ENCODE data around the gene COQ10B. TPM values are rescaled to one million over a fixed set of nuclear protein-coding genes. Genes with fewer than 3 reads are reported as not detected.

The COQ10B gene
- total RNA-seq, 1 donor from 2014 or later: 19.1 TPM

- intact Hi-C loops (cut with DNase I): loop anchor here (10.0 kb wide), 1 partner anchor 206 kb away; the partner anchor contains the start of gene MARS2
- DNase-seq (ENCODE audit: low spot score) (no peak), ATAC-seq (no peak)
Measured at GRCh38 chr2:197498235-197498936, 45.0 kb downstream of the COQ10B start.

GRCh38 chr2:197498937-197499593 lies 45.7 kb downstream of the COQ10B start:
- intact Hi-C loops (cut with DNase I): loop anchor here (10.0 kb wide), 1 partner anchor 206 kb away; the partner anchor contains the start of gene MARS2
- DNase-seq (ENCODE audit: low spot score) (peak; percentile 75), ATAC-seq (peak; percentile 2)

GRCh38 chr2:197499594-197500502 lies 46.5 kb downstream of the COQ10B start, which contains the start of the genes HSPD1 and HSPE1:
Gene HSPD1, minus strand, starts transcription at chr2:197499840. Its CDS starts 992 bp downstream, at chr2:197498848.
Gene HSPE1, plus strand, starts transcription at chr2:197500379. Its CDS starts 58 bp downstream, at chr2:197500437.
- intact Hi-C loops (cut with DNase I): loop anchor here (10.0 kb wide), 1 partner anchor 205 kb away; the partner anchor contains the start of gene MARS2
- peak; percentile 99 for DNase-seq (ENCODE audit: low spot score)
- peak; percentile 98 for ATAC-seq

- intact Hi-C loops (cut with DNase I): no loop called here
- ATAC-seq (peak; percentile 2), DNase-seq (ENCODE audit: low spot score) (no peak)
Measured at GRCh38 chr2:197500503-197501131, 47.3 kb downstream of the COQ10B start.

- ATAC-seq (no peak), DNase-seq (ENCODE audit: low spot score) (no peak)
- intact Hi-C loops (cut with DNase I): no loop called here
Measured at GRCh38 chr2:197502201-197502600, 48.8 kb downstream of the COQ10B start.

- ATAC-seq: no peak
- no peak for DNase-seq (ENCODE audit: low spot score)
- intact Hi-C loops (cut with DNase I): no loop called here
Measured at GRCh38 chr2:197502685-197503084, 49.3 kb downstream of the COQ10B start.

- no peak for DNase-seq (ENCODE audit: low spot score)
- no peak for ATAC-seq
- intact Hi-C loops (cut with DNase I): no loop called here
Measured at GRCh38 chr2:197504000-197504399, 50.6 kb downstream of the COQ10B start.

GRCh38 chr2:197504512-197504911 lies 51.2 kb downstream of the COQ10B start:
- intact Hi-C loops (cut with DNase I): no loop called here
- DNase-seq (ENCODE audit: low spot score) (no peak), ATAC-seq (no peak)

GRCh38 chr2:197506658-197507057 lies 53.3 kb downstream of the COQ10B start:
- DNase-seq (ENCODE audit: low spot score): no peak
- intact Hi-C loops (cut with DNase I): no loop called here
- no peak for ATAC-seq

GRCh38 chr2:197513915-197514314 lies 60.6 kb downstream of the COQ10B start:
- no peak for DNase-seq (ENCODE audit: low spot score)
- intact Hi-C loops (cut with DNase I): no loop called here
- ATAC-seq: no peak

- ATAC-seq (no peak), DNase-seq (ENCODE audit: low spot score) (no peak)
- intact Hi-C loops (cut with DNase I): no loop called here
Measured at GRCh38 chr2:197514754-197515153, 61.4 kb downstream of the COQ10B start.

GRCh38 chr2:197515315-197515738 lies 62.0 kb downstream of the COQ10B start:
- ATAC-seq (no peak), DNase-seq (ENCODE audit: low spot score) (no peak)
- intact Hi-C loops (cut with DNase I): no loop called here

GRCh38 chr2:197515739-197516392 lies 62.5 kb downstream of the COQ10B start, which contains the start of gene MOB4:
Gene MOB4, plus strand, starts transcription at chr2:197516066. Its CDS starts 21 bp downstream, at chr2:197516087.
- intact Hi-C loops (cut with DNase I): no loop called here
- ATAC-seq: peak; percentile 100
- DNase-seq (ENCODE audit: low spot score): peak; percentile 98

- ATAC-seq: peak; percentile 1
- DNase-seq (ENCODE audit: low spot score): peak; percentile 71
- intact Hi-C loops (cut with DNase I): no loop called here
Measured at GRCh38 chr2:197516393-197516761, 63.0 kb downstream of the COQ10B start.

GRCh38 chr2:197517150-197517549 lies 63.8 kb downstream of the COQ10B start:
- intact Hi-C loops (cut with DNase I): no loop called here
- DNase-seq (ENCODE audit: low spot score) (no peak), ATAC-seq (no peak)
